ENCODE measurements around the gene ARHGAP24.

The ARHGAP24 gene

GRCh38 chr4:85728464-85728863, 253.5 kb downstream of the ARHGAP24 start:
- no peak for TF ChIP-seq CTCF (IDR thresholded peaks at IDR 0.05)

DNA sequence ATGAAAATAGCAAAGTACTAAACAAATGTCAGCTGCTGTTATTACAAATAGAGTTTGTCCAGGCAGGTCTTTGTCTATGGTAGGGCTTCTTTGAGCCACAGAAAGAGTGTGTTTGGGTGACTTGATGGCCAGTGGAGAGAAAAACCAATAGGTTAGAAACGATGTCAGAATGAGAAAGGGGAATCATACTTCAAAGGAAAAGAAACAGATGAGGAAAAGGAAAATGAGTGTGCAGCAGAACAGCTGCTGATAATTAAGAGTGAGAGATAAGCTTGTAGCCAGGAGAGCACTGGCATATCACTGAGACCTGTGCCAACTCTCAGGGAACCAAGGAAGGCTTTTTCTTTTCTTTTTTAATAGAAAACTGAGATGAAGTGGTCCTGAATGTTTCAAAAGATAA, 257.2 kb downstream of the ARHGAP24 start:
- no peak for TF ChIP-seq CTCF (IDR thresholded peaks at IDR 0.05)

- TF ChIP-seq CTCF (IDR thresholded peaks at IDR 0.05) = no peak
These were observed 258.8 kb downstream of the ARHGAP24 start for GRCh38 chr4:85733798-85734197.

GRCh38 chr4:85734424-85734831, 259.5 kb downstream of the ARHGAP24 start:
- TF ChIP-seq CTCF (IDR thresholded peaks at IDR 0.05) = no peak

- no peak for TF ChIP-seq CTCF (IDR thresholded peaks at IDR 0.05)
These were observed 261.6 kb downstream of the ARHGAP24 start for GRCh38 chr4:85736571-85736970.

DNA sequence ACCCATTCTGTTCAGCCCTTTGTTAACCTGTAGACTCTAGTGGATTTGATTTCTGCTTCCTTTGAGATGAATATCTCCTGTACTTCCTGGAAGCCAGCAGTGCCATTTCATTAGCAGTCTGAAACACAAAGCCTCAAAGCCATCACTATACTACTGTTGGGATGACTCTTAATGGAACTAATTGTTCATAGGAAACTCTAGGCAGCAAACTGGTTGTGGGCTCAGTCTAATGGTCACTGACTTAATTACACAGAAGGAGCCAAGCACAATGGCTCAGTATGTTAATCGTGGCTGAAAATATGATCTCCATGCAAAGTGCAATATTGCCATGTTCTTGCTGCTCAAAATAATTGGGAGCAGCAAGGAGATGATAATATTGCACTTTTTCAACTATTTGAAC, 262.3 kb downstream of the ARHGAP24 start:
- TF ChIP-seq CTCF (IDR thresholded peaks at IDR 0.05) = no peak

- TF ChIP-seq CTCF (IDR thresholded peaks at IDR 0.05) = no peak
These were observed 263.8 kb downstream of the ARHGAP24 start for GRCh38 chr4:85738721-85739120.

GRCh38 chr4:85740431-85740861, 265.5 kb downstream of the ARHGAP24 start:
- no peak for TF ChIP-seq CTCF (IDR thresholded peaks at IDR 0.05)

All from LNCAP (cell line).